ENCODE results near the gene SGCA.
A peak's percentile ranks its signal among the peaks of the same experiment; 100 is the strongest.

Gene SGCA

GRCh38 chr17:50167371-50167770 lies 1.6 kb downstream of the SGCA start:
- DNase-seq, result no peak

GRCh38 chr17:50168319-50168718 lies 2.5 kb downstream of the SGCA start:
- DNase-seq, result no peak

GRCh38 chr17:50169121-50169764 lies 3.4 kb downstream of the SGCA start:
- peak; percentile 82 for DNase-seq

- no peak for DNase-seq
Measured at GRCh38 chr17:50169881-50170459, 4.2 kb downstream of the SGCA start.

GRCh38 chr17:50170662-50171370 lies 5.0 kb downstream of the SGCA start:
- no peak for DNase-seq

GRCh38 chr17:50171371-50172071 lies 5.7 kb downstream of the SGCA start:
- DNase-seq, result no peak

- DNase-seq, result no peak
Measured at GRCh38 chr17:50172130-50172529, 6.3 kb downstream of the SGCA start.

GRCh38 chr17:50172936-50173334 lies 7.1 kb downstream of the SGCA start:
- DNase-seq, result no peak

GRCh38 chr17:50173335-50173941 lies 7.6 kb downstream of the SGCA start:
- DNase-seq, result no peak

- DNase-seq, result no peak
Measured at GRCh38 chr17:50174444-50174843, 8.6 kb downstream of the SGCA start.

- no peak for DNase-seq
Measured at GRCh38 chr17:50175035-50175807, 9.4 kb downstream of the SGCA start.

GRCh38 chr17:50176559-50177357 lies 11.0 kb downstream of the SGCA start:
- DNase-seq, result no peak

GRCh38 chr17:50177476-50177875 lies 11.7 kb downstream of the SGCA start:
- no peak for DNase-seq

GRCh38 chr17:50177983-50178834 lies 12.4 kb downstream of the SGCA start:
- DNase-seq, result peak; percentile 62

- no peak for DNase-seq
Measured at GRCh38 chr17:50180111-50180510, 14.3 kb downstream of the SGCA start.

- DNase-seq, result no peak
Measured at GRCh38 chr17:50180620-50181019, 14.8 kb downstream of the SGCA start.

- DNase-seq, result no peak
Measured at GRCh38 chr17:50181144-50181543, 15.3 kb downstream of the SGCA start.

- no peak for DNase-seq
Measured at GRCh38 chr17:50181591-50182560, 16.1 kb downstream of the SGCA start.

GRCh38 chr17:50182783-50183420 lies 17.1 kb downstream of the SGCA start:
- no peak for DNase-seq
